DLD1 (cell line): ENCODE data around the gene ACTN3.
"Not testable (repeated sequence)": the region's sequence is repeated elsewhere in the genome, so short reads cannot be mapped to it uniquely, and the experiment has no call there.

Experiments
- in situ Hi-C: cut with HindIII; loops from 2 replicates; pipeline ENCODE4 v1.10.0; 2017; ENCODE audit warnings: low sequenced_read_pairs

Gene ACTN3

DNA sequence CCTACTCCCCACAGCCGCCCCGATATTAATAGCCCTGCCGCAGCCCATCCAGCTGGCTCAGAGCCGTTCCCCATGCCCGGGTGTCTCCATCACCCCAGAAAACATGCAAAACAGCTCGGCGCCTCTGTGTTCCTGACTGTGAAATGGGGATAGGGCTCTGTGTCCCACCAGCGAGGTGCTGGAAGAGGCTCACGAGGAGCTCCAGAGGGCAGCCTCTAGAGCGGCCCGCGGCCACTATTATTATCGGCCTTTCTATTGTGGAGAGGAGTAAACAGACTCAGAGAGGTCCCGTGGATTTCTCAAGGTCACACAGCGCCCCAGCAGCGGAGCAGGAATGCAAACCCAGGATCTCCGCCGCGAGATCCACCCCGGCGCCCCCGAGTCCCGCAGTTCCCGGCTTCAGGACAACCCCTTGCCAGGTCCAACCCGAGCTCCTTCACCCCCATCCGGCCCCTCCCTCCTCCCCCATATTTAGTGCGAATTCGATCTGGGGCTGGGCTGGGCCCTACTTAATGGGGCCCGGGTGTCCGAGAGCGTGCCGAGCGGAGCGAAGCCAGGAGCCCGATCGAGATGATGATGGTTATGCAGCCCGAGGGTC is at the start of gene ACTN3:
TSS of gene ACTN3 (plus strand) at position 536 of the 598 bp plus-strand sequence. CDS start at position 571, 35 bp downstream.
- in situ Hi-C loops: no loop called here

DNA sequence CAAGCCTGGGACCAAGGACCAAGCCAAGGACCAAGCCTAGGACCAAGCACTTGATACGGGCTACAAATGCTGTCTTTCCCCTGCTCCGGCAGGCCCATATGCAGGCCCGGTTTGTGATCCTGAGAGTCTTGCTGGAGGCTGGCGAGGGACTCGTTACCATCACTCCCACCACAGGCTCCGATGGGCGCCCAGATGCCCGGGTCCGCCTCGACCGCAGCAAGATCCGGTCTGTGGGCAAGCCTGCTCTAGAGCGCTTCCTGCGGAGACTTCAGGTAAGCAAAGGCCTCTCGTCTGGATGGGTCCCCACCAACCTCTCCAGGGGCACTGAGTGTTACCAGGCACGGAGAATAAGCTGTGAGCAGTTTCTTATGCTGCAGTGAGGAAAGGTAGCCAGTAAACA is 49.5 kb upstream of the ACTN3 start:
- in situ Hi-C loops: no loop called here

DNA sequence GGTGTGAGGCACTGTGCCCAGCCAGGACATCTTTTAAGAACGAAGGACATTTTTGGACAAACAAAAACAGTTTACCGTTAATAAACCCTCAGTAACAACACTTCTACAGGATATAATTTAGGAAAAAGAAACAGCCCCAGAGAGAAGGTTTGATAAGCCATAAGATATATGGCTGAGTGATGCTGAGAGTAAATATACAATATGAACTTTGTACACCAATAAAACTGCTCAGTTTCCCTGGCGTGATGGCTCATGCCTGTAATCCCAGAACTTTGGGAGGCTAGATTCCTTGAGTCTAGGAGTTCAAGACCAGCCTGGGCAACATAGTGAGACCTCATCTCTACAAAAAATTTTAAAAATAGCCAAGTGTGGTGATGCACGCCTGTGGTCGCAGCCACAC is 48.2 kb upstream of the ACTN3 start:
- in situ Hi-C loops: no loop called here

DNA sequence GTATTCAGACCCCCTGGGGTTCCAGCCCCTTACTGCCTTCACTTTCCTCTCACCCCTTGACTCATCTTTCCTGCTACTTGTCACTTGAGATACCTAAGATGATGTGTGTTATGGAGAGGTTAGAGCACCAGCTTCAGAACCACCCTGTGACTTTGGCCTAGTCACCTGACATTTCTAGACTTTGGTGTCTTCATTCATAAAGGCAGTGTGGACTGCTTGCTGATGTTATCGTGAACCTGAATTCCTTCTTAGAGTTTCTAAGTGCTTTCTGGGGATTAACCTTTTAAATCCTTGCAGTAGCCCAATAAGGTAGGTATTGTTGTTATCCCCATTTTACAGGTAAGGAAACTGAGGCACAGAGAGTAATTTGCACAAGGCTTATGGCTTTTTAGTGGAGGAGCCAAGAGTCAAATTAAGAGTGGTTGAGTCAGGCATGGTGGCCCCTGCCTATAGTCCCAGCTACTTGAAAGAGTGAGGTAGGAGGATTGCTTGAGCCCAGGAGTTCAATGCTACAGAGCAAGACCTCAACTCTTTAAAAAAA is 41.4 kb upstream of the ACTN3 start:
- in situ Hi-C loops: no loop called here

DNA sequence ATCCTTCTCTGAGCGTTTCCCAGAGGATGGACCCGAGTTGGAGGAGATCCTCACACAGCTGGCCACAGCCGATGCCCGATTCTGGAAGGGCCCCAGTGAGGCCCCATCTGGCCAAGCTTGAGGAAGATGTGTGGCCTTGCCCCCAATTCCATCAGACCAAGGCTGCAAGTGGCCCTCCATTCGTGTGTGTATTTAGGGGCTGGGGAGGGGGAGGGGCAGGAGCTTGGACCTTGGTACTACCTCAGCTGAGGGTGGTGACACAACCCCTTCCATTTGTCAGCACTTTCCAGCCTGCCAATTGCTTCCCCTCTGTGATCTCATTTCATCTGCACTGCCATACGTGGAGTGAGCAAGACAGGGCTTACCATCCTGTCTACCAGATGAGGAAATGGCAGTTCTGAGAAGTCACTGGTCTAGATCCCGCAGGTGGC is 37.6 kb upstream of the ACTN3 start:
- in situ Hi-C loops: no loop called here

DNA sequence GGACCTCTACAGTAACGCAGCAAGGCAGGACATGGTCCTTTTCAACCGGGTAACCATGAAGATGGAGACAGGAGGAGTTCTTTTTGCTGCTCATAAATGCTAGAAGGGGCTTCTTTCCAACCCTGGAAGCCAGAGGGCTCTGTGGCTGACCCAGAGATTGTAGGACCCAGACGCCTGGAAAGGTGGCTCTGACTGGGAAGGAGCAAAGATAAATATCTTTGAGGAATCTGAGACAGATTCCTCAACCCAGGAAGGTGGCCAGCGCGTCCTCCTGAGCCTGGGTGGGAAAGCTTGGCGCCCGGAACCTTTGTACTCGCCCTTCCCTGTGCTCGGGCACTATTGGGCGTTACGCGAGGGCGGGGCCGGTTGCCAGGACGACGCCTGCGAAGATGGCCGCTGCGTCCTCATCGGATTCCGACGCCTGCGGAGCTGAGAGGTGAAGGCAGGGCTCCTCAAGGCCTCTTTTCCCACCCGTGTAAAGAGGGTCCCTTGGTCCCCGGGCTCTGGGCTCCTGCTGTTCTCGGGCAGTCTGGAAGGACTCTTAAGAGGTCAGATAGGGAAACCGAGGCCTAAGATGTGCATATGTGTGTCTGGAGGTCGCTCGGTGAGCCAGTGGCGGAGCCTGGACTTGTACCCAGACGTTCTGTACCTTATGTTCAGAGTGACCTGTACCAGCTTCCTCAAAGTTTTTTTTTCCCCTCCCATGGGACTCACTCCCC is 36.3 kb upstream of the ACTN3 start, which contains the start of gene BBS1:
TSS of gene BBS1 (plus strand) at position 365 of the 719 bp plus-strand sequence. CDS start at position 390, 25 bp downstream.
- in situ Hi-C loops: no loop called here

DNA sequence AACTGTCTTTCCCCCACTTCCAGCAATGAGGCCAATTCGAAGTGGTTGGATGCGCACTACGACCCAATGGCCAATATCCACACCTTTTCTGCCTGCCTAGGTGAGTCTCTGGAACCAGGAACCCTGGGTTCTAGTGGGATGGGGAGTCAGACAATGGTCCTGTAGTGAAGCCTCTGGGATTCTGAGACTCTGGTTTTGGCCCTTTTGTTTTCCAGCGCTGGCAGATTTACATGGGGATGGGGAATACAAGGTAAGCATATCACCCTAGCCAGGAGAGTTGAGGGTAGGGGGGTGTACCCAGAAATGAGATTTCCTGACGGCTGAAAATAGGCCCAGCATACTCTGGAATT is 35.7 kb upstream of the ACTN3 start:
- in situ Hi-C loops: no loop called here

DNA sequence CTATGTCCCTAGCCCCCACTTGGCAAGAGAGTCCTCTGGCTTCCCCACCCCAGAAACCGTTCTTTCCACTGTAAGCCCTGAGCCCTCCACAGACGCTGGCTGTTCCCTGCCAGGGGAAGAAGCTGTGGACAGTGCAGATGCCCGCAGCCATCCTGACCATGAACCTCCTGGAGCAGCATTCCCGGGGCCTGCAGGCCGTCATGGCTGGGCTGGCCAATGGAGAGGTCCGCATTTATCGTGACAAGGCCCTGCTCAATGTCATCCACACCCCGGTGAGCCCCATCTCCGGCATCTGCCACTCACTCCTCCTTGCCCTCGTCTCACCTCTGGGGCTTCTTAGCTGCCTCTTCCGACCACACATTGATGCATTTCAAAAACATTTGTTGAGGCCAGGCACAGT is 23.1 kb upstream of the ACTN3 start:
- in situ Hi-C loops: no loop called here

DNA sequence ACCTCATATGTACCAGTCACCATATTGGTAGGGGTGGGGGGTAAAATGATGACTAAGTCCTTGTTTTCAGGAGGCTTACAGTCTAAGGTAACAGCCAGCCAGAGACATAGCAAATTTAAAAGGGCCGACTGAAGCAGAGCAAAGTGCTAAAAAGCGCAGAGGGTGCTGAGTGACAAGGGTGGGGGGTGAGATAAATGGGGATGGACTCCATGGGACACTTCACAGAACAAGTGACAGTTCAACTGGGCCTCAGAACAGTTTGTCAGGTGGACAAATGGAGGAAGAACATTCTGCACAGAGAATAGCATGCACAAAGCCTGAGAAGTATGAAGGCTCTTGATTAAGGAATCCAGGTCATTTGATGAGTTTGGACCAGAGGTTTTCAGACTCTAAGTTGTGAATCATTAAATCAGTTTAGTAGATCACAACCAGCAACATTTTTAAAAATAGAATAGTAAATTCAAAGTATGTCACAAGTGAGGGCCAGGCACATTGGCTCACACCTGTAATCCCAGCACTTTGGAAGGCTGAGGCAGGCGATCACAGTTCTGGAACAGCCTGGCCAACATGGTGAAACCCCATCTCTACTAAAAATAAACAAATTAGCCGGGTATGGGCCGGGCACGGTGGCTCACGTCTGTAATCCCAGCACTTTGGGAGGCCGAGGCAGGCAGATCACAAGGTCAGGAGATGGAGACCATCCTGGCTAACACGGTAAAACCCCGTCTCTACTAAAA is 22.2 kb upstream of the ACTN3 start:
- in situ Hi-C loops: no loop called here

DNA sequence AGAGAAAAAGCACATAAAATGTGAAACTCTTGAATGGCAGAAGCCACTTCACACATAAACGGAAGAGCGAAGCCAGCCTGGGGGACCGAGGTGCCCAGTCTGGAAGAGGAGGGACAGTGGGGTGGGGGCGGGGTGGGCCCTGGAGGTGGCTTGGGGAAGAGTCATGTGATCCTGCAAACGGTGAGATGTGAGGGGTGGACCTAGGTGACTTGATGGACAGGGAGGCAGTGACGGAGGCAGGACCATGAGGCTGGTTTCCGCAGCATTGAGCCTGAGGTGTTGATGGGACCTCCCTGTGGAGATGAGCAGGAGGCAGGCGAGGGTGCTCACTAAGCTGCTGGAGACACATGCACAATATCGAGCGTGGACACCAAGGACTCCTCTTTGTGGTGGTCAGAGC is 17.6 kb upstream of the ACTN3 start:
- in situ Hi-C loops: no loop called here

DNA sequence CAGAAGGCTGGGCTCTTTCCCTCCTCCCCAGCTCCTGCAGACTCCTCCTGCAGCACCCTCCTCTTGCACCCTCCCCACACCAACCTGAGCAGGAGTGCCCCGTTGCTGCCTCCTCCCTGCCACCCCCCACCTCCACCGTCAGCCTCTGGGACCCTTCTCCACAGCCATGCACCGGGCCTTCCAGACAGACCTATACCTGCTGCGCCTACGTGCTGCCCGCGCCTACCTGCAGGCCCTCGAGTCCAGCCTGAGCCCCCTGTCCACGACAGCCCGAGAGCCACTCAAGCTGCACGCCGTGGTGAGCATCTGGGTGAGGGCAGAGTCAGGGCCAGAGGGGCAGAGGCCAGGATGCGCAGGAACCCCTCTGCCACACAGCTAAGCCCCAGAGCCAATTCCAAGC is 17.0 kb upstream of the ACTN3 start:
- in situ Hi-C loops: no loop called here

DNA sequence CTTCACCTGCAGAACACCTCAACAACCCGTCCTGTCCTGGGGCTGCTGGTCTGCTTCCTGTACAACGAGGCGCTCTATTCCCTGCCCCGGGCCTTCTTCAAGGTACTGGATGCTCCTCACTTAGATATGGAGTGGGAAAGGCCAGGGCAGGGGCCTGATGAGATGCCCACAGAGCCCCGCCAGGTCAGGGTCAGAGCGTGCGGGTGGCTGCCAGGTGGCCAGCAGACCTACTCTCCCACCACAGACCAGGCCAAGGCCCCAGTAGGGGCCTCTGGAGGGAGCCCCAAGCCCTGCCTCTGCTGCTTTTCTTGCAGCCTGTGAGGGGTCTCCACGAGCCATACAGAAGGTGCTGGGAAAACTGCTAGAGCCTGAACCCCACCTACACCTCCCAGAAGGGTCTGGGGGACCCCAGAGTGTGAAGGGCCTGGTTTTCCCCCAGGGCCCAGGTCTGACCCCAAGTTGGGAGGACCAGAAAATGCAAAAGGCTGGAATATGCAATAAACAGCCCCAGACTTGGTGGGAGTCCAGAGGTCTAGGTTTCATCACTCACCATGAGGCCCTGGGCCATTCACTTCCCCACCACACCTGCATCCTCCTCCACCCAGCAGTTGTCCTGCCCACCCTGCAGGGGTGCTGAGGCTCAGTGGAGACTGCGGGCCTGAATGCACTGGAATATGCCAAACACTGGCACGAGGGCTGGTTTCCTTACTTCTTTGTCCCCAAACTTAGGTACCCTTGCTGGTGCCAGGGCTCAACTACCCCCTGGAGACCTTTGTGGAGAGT is 15.6 kb upstream of the ACTN3 start:
- in situ Hi-C loops: no loop called here

DNA sequence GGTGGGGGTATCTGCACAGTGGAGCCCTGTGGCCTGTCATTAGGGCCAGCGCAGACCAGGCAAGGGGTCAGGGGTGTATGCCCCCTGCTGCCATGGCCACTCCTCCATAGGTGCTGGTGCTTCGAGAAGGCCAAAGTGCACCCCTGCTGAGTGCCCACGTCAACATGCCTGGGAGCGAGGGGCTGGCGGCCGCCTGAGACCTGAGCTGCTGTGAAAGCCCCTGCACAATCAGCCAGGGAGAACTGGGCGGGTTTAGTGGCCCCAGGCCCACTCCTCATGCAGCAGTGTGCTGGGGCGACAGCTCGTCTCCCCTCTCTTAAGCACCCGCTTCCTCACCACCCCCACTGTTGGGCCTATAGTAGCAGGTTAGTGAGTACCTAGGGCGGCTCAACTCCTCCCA is 14.9 kb upstream of the ACTN3 start:
- in situ Hi-C loops: no loop called here

DNA sequence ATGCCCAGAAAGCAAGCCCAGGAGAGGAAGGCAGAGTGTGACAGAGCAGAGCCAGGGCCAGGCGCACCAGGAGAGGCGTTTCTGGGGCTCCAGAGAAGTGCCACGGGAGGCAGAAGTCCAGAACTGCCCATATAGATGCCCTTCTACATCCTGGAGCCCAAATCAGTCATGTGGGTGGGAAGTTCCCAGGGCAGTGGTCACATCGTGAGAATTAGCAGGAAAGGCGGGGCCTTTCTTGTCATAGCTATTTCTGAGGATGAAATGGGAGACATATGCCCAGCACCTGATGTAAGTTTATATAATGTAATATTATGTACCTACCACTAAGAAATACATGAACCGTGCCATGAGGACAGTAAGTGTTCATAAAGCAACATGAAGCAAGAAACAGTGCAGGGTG is 13.9 kb upstream of the ACTN3 start:
- in situ Hi-C loops: no loop called here

DNA sequence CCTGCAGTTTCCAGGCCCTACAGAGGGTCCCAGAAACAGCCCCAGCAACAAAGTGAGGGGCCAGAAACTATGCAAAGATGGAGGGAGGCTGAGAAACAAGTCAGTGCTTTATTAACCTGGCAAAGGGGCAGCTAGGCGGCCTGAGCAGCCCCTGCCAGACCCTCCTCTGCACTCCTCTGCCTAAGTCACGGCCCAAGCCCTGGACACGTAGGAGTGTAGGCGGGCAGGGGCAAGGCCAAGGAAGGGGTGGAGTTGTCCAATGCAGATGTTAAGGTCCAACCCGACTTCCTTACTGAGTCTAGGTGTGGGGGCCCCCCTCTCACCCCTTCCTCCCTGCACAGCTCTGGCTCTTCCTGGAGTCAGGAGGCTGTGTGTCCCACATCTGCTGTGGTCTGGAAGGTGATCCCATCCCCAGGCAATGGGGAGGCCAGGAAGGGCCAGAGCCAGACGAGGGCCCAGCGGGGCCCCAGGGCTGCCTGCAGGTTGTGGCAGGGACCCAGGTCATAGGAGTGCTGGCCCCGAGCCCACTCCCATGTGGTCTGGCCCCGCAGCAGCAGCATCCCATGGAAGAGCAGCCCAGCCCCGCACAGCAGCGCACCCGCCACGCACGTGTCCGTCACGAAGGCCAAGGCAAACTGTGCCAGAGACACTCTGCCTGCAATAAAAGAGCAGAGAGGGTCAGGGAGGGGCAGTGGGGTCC is 7.4 kb upstream of the ACTN3 start:
- in situ Hi-C loops: no loop called here

DNA sequence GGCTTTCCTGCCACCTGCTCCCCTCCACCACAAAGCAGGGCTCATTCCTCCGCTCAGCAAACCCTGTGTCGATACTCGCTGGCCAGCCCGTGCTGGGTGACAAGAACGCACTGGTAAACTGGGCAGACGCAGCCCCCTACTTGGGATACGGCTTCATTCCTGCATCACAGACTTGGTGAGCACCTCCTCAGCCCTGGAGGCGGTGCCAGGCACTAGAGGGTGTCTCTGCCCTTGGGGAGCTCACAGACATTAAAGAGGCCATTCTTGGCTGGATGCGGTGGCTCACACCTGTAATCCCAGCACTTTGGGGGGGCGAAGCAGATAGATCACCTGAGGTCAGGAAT is 6.9 kb upstream of the ACTN3 start:
- in situ Hi-C loops: no loop called here

DNA sequence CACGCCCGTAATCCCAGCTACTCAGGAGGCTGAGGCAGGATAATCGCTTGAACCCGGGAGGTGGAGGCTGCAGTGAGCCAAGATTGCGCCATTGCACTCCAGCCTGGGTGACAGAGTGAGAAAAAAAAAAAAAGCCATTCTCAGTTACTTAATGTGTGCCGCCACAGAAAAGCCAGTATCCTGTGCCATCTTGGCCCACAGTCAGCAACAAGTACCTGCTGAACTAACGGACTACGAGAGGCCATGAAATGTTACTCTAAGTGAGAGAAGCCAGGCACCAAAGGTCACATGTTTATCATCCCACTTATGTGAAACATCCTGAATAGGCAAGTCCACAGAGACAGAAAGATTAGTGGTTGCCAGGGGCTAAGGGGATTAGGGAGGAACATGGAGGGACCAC is 6.1 kb upstream of the ACTN3 start:
- in situ Hi-C loops: not testable (repeated sequence)

DNA sequence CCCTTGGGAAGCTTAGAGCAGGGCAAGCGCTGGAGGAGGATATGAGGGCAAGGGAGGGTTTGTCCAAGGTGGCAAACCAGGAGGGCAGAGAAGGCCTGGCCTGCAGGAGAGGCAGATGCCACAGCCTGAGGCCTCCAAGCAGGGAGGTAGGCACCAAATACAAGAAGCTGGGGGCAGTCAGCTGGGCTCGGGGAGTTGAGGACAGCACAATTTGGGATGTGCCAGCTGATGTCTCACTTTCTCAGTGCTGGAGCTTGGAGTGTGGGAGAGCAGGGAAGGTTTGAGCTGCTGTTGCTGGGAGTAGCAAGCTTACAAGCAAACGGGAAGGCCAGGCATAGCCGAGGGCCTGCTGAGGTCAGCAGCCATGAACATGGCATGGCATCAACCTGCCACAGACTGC is 4.8 kb upstream of the ACTN3 start:
- in situ Hi-C loops: no loop called here

DNA sequence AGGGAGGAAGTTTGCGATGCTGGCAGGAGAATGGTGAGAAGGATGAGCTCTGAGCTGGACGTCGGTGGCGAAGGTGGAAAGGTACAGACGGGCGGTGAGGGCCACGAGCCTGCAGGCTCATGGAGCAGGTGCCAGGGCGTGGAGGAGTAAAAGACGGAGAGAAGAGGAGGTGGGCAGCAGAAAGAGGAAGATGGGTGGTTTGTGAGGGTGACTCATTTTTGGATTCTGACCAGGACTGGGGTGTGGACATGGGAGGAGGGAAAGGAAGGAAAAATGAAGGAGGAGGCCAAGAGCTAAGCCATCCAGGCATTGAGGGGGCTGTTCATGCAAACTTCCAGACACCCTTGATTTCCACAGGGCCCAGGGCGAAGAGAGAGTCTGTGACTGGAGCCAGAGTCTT is 4.3 kb upstream of the ACTN3 start:
- in situ Hi-C loops: no loop called here

DNA sequence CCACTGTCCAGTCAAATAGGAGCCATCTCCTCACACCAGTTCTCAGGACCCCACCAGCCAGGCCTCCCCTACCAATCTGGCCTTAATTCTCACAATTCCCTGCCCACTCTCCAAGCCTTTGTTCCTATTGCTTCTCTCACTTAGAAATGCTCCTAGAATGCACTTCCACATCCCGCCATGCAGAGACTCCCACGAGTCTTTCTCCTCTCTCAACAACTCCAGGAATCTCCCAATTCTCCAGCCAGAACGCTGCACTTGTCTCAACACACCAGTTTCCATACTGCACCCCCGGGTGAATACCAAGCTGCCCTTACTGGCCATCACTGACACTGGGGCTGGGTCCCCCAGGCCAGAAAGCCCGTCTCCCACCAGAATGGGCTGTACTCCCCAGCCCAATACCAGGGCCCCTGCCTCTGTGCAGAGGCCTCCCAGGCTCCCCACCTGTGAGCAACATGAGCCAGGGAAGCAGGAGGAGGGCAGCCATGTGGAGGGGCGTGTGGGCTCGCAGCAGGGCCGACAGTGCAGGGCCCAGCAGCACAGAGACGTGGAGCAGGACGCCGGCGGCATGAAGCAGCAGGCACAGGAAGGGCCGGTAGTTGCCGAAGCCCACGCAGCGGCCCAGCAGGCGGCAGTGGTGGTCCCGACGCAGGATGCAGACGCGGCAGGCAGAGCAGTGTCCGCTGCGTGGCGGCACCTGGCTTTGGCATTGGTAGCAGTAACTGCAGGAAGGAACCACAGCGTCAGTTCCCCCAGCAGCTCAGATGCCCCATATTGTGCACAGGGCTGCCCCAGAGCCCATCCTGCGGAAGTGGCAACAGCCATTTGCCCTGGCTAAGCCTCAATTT is 3.2 kb upstream of the ACTN3 start:
- in situ Hi-C loops: no loop called here
